Superior temporal gyrus (tissue), 1 donor: ENCODE measurements around the gene ACP1.
A peak's percentile ranks its signal among the peaks of the same experiment; 100 is the strongest.

Experiments
- DNase-seq: peaks from one replicate; pipeline ENCODE4 v3.0.0-alpha.2; 2016; ENCODE audit errors: extremely low spot score

The ACP1 gene

DNA sequence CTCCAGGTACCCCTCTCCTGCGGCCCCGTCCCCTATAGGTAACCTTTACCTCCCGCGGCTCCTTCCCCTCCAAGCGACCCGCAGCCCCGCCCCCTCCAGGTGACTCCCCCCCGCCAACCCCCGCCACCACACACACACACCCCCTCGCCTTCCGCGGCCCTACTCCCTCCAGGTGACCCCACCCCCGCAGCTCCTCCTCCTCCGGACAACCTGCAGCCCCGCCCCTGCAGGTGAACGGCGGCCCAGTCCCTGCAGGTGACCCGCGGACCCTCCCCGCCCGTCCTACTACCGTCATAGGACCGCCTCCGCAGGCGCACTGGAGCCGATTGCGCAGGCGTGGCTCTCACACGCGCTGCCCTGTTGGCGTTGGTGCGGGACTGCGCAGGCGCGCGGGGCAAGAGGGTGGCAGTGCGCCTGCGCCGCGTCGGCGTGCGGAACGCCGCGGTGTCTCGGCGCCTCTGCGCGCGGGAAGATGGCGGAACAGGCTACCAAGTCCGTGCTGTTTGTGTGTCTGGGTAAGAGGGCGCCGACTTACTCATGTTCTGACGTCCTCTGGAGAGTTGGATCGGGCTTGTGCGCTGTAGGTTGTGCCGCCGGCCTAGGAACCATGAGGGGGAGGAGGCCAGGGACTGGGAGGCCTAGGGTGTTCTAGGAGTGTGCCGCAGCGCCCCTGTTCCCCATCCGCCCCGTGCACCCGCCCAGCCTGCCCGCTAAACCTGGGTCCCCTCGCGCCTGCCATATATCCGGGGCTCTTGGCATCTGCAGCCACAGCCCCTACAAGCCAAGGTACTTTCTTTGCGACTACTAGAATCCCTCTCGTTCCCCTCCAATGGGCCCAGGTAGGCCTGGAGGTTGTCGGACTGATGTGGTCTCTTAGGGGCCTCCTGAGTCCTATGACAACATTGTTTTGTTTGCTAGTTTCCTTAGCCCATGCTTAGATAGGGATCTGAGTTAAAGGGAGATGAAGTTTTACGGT, at the start of gene ACP1:
TSS of gene ACP1 (plus strand) at position 455 of the 976 bp plus-strand sequence. CDS start at position 473, 18 bp downstream.
- peak; percentile 94 for DNase-seq

DNA sequence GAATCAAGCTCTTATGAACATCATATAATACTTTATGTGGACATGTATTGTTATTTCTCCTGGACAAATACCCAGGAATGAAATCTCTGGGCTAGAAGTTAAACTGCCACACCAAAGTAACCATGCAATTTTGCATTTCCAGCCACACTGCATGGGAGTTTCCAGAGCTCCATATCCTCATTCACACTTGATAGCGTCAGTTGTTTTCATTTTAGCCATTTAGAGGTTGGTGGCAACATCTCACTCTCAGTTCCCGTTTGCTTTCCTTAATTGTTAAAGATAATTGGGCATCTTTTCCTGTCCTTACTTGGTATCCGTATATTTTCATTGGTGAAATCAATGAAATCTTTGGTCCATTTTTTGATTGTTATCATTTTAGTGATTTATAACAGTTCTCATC, 48.7 kb upstream of the ACP1 start:
- no peak for DNase-seq

DNA sequence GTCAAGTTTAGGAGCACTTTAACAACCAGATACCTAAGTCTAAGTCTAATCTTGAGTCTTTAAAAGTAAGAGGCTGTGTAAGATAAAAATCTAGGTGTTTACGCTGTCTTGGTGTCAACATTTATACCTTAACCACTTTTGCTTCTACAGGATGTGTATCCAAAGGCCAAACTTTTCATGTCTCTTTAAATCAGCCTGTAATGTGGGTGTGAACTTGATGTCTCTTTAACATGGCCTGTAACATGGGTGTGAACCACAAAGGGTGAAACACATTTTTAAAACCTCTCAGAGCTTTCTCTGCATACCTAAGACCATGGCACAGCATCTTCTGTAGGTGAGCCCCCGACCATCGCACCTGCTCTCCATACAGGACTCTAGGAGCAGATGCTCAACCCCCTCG, 41.3 kb upstream of the ACP1 start:
- DNase-seq = no peak

DNA sequence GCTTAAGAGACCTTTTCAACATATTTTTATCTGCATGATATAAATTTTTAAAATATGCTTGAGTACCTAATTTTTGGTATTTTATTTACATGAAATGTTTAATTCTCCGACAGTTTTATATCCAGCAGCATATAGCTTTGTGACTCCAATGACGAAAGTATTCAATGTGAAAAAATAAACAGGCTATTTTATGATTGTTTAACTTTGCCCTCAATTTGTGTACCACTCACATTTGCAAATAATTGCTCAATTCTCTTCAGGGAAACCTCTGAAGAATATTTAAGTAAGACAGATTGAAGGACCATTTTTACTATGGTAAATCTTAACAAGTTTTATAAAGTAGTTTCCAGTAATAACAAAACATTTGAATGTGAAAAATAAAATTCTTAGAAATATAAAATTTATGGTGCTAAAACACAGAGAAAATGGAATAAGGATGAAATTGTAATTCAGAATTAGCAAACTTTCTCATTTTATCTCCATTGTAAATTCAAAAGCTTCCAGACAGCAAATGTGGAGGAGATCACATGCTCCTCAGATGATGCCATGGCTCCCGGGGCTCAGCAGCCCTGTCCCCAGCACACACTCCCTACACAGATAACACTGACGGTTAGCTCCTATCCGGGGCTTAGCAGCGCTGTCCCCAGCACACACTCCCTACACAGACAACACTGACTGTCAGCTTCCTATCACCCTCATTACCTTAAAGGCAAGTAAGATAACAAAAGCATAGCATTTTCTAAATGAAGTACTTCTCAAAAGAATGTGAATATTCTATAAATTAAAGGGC, 40.6 kb upstream of the ACP1 start:
- peak; percentile 64 for DNase-seq

DNA sequence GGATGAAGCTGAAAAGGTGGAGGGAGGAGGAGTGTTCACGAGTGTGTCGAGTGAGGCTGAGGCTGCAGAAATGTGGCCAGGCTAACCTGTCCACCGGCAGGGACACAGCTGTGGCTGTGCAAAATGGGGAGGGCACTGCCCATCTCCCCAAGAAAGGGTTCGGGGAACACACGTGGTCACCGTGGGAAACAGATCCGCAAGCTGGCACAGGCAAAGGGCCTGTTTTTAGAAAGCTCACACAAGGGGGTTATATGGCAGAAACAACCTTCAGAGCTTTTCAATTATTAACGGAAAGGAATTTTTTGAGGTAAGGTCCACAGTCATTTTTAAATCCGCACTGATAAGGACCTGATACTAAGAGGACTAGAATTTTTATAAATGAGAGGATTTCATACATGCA, 36.6 kb upstream of the ACP1 start:
- DNase-seq = no peak

DNA sequence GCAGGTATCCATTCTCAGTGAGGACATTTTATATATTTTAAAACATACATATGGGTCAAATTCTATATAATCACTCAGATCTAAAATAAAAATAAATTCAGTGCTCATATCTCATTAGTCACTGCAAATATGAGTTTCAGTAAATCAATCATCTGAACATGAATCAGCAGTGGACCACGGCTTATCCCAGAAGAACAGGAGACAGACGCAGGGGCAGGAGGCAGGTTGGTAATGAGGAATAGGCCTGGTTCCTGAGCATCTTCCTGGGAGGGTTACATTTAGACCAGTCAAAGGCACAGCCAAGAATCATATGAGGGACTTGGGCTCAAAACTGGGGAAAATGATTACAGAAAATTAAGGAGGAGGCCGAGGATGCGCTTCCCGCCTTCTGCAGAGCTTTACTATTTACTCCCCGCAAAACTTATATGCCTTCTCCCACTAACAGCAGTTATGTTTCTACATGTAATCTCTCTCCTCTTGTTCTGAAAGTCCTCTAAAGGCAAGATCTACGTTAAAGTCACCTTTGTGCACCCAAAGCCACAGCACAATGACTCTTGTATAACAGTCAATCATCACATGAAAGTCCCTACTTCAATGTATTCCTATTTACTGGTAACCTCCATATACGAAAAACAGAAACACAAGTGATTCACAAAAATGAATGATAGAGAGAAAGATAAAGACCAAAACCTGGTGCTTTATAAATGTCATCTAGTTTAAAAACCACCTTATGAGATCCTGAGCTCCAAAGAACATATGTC, 36.0 kb upstream of the ACP1 start:
- DNase-seq = no peak

DNA sequence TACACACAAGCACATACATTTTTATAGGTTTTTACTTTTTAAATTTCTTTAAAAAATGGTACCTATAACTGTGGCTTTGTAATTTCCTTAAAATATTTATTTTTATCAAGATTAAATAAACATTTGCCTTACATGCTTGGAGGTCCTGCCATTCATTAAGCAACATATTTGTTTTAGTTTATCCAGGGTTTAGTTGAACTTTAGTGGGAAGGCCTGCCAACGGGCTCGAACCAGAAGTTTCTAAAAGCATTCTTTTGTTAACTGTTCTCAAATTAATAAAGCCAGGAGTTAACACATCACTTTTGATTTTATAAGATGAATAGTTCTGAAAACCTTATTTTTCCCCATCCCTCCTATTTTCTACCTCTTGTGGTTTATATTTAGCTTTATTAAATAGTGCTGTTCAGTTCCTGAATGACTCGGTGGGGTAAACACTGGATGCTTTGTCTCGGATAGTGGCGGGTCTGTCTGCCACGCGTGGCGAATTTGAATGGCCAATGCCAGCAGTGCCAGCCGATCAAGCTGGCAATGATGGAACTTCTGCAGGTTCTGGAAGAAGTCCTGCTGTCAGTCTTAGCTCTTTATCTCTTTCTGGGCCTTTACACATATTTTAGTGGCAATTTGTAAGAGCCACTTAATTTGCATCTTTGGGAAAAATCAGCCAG, 33.1 kb upstream of the ACP1 start:
- DNase-seq = peak; percentile 91

DNA sequence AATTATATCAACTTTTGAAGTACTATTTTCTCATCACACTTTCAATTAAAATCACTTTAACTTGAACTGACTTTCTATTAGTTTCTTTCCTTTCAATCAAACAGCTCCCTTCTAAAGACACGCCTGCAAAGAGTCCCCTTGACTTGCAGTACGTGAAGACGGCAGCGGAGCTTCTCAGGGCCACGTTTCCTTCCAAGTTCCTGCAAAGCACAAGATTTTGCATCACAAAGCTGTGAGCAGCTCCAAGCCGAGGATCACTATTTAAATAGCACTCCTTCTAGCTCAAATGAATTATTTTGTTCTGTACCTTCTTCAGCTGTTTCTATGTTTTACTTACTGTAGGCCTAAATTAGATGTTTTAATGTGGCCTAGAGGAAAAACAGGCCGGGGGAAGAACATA, 31.7 kb upstream of the ACP1 start:
- peak; percentile 24 for DNase-seq

DNA sequence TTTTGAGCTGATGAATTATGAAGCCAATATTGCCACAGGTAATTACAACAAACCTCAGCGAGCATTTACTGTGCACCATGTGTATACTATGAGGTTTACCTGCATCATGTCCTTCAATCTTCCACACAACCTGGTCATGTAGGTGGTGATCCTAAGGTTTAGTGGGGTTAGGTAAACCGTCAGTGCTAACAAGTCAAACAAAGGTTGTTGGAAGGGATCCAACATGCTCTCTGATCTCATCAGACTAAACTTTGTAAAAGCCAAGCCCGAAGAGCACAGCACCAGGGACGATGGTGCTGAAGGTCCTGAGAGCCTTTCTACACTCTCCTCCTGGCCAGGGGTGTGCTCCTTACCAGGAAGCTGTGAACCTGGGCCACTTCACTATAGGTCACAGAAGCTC, 30.3 kb upstream of the ACP1 start:
- DNase-seq = no peak

DNA sequence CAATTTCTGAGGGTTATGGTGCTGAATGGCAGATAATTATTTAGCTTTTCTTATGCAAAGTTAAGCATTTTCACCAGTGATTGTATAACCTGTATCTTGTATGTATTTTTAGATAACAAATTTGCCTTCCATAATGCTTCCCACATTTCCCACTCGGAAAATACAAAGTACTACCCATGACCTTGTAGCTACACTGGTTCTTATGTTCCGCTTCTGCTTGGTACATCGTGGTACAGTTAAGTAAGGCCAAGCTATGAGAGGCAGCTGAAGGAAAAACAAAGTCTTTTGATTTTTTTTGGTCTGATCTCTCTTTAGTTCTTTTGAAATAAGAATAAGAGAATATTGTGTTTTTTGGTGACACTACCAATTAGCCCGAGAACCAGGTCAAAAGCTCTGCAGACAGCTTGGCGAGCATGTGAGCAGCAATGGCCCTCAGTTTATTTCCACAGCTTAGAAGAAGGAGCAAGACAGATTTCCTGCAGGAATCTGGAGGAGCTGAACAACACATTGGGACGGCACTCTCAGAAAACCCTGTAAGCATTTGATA, 27.7 kb upstream of the ACP1 start:
- peak; percentile 62 for DNase-seq

DNA sequence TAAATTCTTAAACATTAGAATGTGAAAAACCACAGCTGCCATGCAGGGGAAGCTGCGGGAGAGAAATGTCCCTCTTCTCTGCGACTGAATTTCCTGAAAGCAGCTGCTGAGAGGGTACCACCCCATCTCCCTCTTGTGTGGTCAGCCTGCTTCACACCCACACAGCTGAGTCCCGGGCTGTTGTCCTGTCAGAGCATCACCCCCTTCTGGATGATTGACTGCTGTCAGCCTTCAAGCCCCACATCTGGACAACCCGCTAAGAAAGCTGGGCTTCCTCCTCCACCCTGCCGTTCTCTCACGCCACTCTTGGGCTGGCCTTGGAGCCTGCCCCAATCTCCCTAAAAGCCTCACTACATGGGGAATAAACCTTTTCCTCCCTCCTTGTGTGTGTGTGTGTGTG, 26.9 kb upstream of the ACP1 start:
- DNase-seq = peak; percentile 48

DNA sequence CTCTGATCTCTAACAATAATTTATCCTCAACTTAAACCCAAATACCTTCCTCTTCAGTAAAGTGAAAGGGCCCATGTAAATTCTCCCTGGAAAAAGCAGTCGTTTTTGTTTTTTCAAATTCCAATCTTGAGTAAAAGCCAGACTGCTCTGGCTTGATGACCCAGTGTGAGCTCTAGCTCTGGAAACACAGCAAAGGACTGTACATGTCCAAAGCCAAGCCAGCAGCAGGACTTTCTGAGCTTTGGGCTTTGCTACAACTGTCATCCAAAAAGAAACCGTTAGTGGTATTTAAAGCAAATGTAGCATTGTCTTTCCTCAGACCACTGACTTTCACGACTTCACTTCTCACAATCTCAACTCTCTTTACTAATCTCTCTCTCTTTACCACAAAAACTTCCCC, 26.3 kb upstream of the ACP1 start:
- DNase-seq = peak; percentile 70

DNA sequence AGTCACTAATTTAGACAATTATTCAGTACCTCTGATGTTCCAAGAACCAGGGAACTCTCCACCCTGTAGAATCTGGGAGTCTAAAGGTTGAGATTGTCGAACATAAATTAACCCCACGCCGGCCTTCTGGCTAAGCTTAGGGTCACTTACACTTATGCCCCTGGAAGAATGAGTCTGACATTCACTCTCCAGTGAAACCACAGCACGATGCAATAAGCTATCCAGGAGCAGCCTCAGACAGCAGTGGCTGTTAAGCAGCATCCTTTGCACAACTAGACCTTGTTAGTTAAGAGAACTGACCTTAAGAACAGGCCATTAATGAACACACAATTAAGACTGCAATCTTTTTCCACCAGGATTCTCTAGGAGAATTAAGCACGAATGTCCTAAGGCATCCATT, 25.9 kb upstream of the ACP1 start:
- DNase-seq = peak; percentile 51

DNA sequence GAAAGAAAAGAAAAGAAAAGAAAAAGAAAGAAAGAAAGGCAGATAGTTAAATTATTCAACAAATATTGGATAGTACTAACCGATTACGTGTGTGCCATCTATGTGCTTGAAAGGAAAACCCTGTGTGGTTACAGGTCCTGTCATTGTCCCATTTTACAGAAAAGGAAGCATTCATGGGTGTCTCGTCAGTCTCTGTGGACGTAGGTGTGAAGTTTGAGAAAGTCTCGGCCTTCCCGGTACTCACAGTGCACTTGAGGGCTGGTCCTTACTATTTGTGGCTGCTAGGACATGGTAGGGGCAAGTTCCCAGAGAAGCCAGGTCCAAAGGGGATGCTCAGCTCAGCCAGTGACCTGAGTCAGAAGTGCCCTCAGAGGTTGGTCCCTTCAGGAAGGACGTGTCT, 20.2 kb upstream of the ACP1 start:
- DNase-seq = no peak

DNA sequence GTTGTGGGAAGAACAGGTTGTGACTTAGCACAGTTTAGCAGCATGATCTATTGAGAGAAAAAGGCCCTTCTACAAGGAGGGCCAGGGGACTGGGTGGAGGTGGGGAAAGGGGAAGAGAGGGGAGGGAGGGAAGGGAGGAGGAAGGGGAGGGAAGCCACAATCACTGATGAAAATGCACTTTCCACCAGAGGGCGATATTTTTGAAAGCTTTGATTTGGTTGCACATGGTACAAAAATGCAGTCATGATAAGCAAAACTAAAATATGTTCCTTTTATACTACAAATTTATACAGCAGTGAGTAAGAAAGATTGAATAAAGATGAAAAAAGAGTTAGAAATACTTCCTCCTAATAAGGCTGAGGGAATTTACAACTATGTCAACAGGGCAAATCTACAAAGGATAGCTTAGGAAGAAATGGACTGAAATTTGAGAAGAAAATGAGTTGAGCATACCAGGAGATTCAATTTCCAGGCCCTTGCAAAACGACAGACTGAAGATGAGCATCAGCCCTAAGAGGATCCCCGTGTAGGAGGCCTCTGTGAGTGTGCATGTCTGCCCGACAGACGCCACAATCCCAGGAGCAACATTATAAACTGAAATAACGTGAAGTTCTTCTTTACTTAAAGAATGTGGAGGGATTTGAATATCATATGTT, 18.1 kb upstream of the ACP1 start:
- peak; percentile 84 for DNase-seq

DNA sequence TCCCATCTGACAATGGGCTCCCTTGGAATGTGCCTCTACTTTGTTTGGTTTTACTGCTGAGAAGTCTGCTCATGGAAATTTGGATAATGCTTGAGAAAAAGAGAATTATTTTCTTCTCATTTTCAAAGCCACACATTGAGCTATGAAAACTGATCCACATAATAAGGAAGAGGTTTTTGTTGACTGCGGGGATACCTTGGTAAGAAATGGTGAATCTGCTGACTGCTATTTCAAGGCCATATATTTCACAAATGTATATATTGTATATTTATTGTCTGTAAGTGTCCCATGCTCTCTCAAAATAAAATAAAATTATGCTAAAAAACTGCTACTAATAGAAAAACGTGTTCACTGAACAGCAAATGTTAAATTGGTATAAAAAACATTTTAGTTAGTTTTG, 16.0 kb upstream of the ACP1 start:
- no peak for DNase-seq

DNA sequence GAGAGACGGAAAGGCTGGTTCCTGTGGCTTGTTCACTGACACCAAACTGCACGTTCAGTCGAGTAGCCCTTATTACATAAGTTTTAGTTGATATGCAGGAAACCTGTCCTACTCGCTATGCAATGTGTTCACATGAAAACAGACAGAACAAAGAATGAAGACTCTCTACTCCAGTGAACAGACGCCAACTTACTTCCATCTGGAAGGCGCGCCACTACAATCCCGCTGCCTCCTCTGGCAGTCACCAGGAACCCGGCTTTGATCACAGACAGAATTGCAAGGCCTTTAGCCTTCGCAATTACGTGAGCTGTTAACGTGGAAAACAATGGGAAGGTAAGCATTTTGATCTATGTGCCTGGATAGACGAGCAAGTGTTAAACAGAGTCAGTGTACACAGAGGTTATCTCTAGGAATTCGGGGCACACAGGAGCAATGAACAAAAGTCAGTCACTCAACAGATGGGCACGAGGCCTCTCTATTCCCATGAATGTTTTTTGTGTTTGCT, 15.2 kb upstream of the ACP1 start:
- DNase-seq = no peak

DNA sequence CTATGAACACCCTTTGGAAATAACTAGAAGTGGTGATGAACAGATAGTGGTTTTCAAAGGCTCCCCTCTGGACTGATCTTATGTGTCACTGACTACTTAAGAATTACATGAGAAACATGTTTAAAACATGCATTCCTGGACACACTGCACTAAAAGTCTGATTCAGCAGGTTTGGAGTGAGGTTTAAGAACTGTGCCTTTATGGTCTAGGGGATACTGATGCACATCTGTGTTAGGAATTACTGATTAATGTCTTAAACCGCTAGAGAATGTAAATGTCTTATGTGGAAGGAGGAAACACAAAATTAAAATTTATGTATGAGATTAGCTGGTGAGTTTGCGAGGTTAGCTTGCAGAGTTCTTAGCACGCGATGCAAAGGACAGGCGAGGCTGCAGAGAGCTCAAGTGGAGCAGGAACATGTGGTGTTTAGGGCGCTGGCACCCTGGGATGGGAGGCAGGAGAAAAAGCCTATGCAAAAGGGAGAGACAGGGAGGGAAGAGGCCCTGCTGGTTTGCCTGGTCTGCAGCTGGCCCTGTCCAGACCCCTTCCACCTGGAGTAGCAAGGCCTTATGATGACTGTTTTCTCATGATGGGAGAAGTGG, 12.6 kb upstream of the ACP1 start:
- DNase-seq = no peak

DNA sequence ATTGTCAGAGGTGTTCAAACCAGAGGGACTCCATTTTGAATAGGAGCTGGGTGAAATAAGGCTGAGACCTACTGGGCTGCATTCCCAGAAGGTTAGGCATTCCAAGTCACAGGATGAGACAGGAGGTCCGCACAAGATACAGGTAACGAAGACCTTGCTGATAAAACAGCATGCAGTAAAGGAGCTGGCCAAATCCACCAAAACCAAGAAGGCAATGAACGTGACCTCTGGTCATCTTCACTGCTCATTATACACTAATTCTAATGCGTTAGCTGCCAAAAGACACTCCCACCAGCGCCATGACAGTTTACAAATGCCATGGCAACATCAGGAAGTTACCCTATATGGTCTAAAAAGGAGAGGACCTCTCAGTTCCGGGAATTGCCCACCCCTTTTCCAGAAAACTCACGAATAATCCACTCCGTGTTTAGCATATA, 11.5 kb upstream of the ACP1 start:
- DNase-seq = no peak

DNA sequence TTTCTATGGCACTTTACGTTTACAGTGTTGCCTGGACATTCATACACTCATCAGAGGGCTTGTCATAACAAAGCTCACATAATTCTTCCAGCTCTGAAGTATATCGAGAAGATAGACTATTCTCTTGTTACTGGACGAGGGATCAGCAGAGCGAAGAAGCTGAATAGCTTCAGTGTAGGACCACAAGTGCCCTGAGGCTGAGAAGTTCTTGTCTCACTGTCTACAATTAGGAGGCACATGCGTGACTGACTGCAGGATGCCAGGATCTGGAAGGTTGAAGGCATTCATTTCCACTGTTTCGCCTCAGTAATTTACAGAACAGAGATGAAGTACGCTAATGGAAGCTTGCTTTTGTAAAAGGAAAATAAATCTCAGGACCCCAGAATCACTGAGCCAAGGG, 10.5 kb upstream of the ACP1 start:
- DNase-seq = no peak
